OCI-LY7 (cell line): ENCODE measurements around the gene FRAT2. TPM values are rescaled to one million over a fixed set of nuclear protein-coding genes. Genes with fewer than 3 reads are reported as not detected.
"Not testable (repeated sequence)": the region's sequence is repeated elsewhere in the genome, so short reads cannot be mapped to it uniquely, and the experiment has no call there.

ENCODE experiments used
- BruUV-seq: library from RNA; stranded (reverse); fragments of 400-500 nt; replicated peaks from 2 replicates; lab custom pipeline; 2021; lab: Mats Ljungman, UMichigan
- CTCF ChIA-PET: fragments of 300-600 bp; sonication (Branson Sonifier 250); formaldehyde crosslinking; loops from one replicate; lab custom pipeline; 2022; ENCODE audit warnings: antibody characterized with exemption; ENCODE audit not compliant: unreplicated experiment; lab: Charles Lee
- POLR2A ChIA-PET: fragments of 300-600 bp; sonication (Branson Sonifier 250); formaldehyde crosslinking; loops from one replicate; lab custom pipeline; 2022; ENCODE audit warnings: antibody characterized with exemption; lab: Charles Lee
- DNase-seq: peaks from one replicate; pipeline ENCODE4 v3.0.0-alpha.2; 2015; ENCODE audit warnings: low spot score
- H2AFZ ChIP-seq: fragments of 200-600 bp; sonication (generic), shearing (Covaris generic); 2 replicates; pipeline ENCODE4 v1.6.1; 2014; ENCODE audit warnings: mild to moderate bottlenecking, antibody characterized with exemption, low read length, moderate library complexity
- H3K27ac ChIP-seq: fragments of 200-600 bp; sonication (generic); 2 replicates; pipeline ENCODE4 v1.5.1; 2014; ENCODE audit warnings: mixed run types, low read depth, mild to moderate bottlenecking, moderate library complexity, low read length, inconsistent platforms; ENCODE audit not compliant: poor library complexity, severe bottlenecking
- H3K36me3 ChIP-seq: fragments of 200-600 bp; sonication (generic); 2 replicates; pipeline ENCODE4 v1.6.1; 2014; ENCODE audit warnings: mild to moderate bottlenecking, antibody characterized with exemption, low read length, moderate library complexity, mixed read lengths; ENCODE audit not compliant: insufficient read depth
- H3K4me1 ChIP-seq: fragments of 200-600 bp; sonication (generic); 2 replicates; pipeline ENCODE4 v1.5.1; 2014; ENCODE audit warnings: mild to moderate bottlenecking, low read length; ENCODE audit not compliant: insufficient read depth, poor library complexity, severe bottlenecking
- H3K4me2 ChIP-seq: fragments of 200-600 bp; sonication (generic); 2 replicates; pipeline ENCODE4 v1.6.1; 2014; ENCODE audit warnings: mild to moderate bottlenecking, low read length
- H3K4me3 ChIP-seq: fragments of 200-600 bp; sonication (generic); 2 replicates; pipeline ENCODE4 v1.5.1; 2014; ENCODE audit warnings: mild to moderate bottlenecking, low read depth, low read length; ENCODE audit not compliant: poor library complexity, severe bottlenecking
- H3K79me2 ChIP-seq: fragments of 200-600 bp; sonication (generic); 2 replicates; pipeline ENCODE4 v1.6.1; 2016; ENCODE audit warnings: low read depth, mild to moderate bottlenecking, low read length, moderate library complexity, mixed read lengths; ENCODE audit not compliant: insufficient read depth
- H3K9me2 ChIP-seq: fragments of 200-600 bp; sonication (generic); 2 replicates; pipeline ENCODE4 v1.6.1; 2016; ENCODE audit warnings: mild to moderate bottlenecking, low read length, mixed read lengths; ENCODE audit not compliant: insufficient read depth
- H3K9me3 ChIP-seq: fragments of 200-600 bp; sonication (generic); 2 replicates; pipeline ENCODE4 v1.6.1; 2014; ENCODE audit warnings: mild to moderate bottlenecking, mixed run types, low read length, mixed read lengths
- H4K20me1 ChIP-seq: fragments of 200-600 bp; sonication (generic); 2 replicates; pipeline ENCODE4 v1.6.1; 2014; ENCODE audit warnings: mild to moderate bottlenecking, antibody characterized with exemption, low read length, moderate library complexity, mixed read lengths; ENCODE audit not compliant: insufficient read depth
- EZH2phosphoT487 ChIP-seq: fragments of 200-600 bp; sonication (generic); IDR thresholded peaks from 2 replicates; pipeline ENCODE4 v1.6.1; 2018; ENCODE audit warnings: low read depth, borderline replicate concordance, mild to moderate bottlenecking, mixed run types, antibody characterized with exemption, low read length, moderate library complexity, mixed read lengths
- intact Hi-C: fragments of 100-400 bp; cut with micrococcal nuclease; formaldehyde crosslinking; loops from one replicate; pipeline ENCODE4 v1.10.0; 2022; ENCODE audit not compliant: unreplicated experiment
- total RNA-seq, 2 experiments: library from RNA; depleted of rRNA in 1 of 2; stranded (reverse); fragments of >200 nt in 1 of 2; shearing (Covaris generic) in 1 of 2; gene quantifications; 2 replicates each; pipeline ENCODE4 v1.2.3, GENCODE V29; 2014 to 2022
- TF ChIP-seq, protein P1 (sequence below): fragments of 200-600 bp; sonication (generic); conservative IDR thresholded peaks from 2 replicates; pipeline ENCODE4 v1.5.1; 2014; ENCODE audit warnings: mild to moderate bottlenecking, antibody characterized with exemption, low read length, moderate library complexity, mixed read lengths

Gene FRAT2
- total RNA-seq, 2 experiments from 2014 or later = 9.3 to 18.4 TPM

DNA sequence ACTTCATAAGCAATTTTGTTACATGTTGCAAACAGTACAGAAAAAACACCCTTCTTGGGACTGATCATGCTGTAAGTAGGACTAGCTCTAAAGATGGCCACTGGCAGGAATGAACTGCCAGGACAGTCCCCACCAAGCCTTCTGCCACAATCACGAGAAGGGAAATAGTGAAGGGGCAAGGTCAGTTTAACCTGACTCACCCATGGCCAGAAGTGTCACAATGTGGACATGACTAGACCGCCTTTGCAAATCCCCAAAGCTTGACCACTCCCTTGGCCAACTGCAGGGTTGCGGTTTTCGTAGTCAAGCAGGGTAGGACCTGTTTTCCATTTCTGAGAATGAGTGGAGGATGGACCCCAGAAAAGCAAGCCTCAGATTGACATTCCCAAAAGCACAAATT, 19.4 kb upstream of the FRAT2 start:
- Histone ChIP-seq H3K9me2 (no peaks in the 10 kb centered on the region), H3K79me2 (no peaks in the 10 kb centered on the region), H3K36me3 (peaks cover 34% of the 10 kb centered on the region), H2AFZ (no peak overlapping the region), H3K4me1 (peaks cover 8% of the 10 kb centered on the region), H3K27ac (no peak overlapping the region), H3K9me3 (no peaks in the 10 kb centered on the region), H3K4me2 (no peak overlapping the region), H3K4me3 (no peak overlapping the region), H4K20me1 (no peaks in the 10 kb centered on the region)
- TF ChIP-seq, protein P1, sequence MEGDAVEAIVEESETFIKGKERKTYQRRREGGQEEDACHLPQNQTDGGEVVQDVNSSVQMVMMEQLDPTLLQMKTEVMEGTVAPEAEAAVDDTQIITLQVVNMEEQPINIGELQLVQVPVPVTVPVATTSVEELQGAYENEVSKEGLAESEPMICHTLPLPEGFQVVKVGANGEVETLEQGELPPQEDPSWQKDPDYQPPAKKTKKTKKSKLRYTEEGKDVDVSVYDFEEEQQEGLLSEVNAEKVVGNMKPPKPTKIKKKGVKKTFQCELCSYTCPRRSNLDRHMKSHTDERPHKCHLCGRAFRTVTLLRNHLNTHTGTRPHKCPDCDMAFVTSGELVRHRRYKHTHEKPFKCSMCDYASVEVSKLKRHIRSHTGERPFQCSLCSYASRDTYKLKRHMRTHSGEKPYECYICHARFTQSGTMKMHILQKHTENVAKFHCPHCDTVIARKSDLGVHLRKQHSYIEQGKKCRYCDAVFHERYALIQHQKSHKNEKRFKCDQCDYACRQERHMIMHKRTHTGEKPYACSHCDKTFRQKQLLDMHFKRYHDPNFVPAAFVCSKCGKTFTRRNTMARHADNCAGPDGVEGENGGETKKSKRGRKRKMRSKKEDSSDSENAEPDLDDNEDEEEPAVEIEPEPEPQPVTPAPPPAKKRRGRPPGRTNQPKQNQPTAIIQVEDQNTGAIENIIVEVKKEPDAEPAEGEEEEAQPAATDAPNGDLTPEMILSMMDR = no peak
- TF ChIP-seq EZH2phosphoT487 = no peak
- POLR2A ChIA-PET = interaction anchor here (0.6 to 0.7 kb wide), 2 partner anchors 197 to 484 kb away, joined by 4 to 6 read pairs; no protein-coding TSS in a partner anchor
- no TSS peak for BruUV-seq
- intact Hi-C loops = no loop called here
- no peak for DNase-seq
- CTCF ChIA-PET = no interaction called here

DNA sequence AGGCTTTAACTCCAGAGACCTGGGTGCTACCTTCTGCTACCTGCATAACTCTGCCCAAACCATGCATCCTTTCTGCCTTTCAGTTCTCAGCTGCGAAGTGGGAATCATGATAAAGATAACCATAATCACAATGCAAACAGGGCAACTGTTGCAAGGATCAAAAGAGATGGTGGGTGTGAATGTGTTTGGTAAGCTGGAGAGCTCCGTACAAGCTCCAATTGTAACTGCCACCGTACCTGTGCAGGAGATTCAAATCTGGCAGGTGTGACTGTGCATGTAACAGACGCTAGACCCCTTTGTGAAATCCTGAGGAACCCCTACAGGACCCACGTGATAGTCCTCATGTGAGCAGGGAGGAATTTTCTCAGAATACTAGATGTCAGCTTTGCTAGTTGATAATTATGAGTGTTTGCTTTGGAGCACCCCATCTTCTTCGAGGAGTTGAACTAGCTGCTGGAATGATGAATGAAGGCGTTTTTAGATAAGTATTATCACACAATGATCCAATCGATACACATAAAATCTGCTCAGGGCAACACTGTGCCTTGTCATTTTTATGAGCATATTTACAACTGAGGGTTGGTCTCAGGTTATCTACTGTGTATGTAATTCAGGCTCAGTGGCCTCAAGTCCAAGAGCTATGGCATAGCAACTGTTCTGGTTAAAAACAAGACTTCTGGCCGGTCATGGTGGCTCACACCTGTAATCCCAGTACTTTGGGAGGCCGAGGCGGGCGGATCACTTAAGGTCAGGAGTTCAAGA, 15.4 kb upstream of the FRAT2 start:
- no TSS peak for BruUV-seq
- ChIA-PET CTCF (interaction anchor here (0.7 kb wide), 1 partner anchor 16 kb away, joined by 3 read pairs; no protein-coding TSS in a partner anchor), POLR2A (interaction anchor here (0.8 kb wide), 1 partner anchor 19 kb away, joined by 3 read pairs; no protein-coding TSS in a partner anchor)
- Histone ChIP-seq H3K9me2 (no peaks in the 10 kb centered on the region), H3K27ac (no peak overlapping the region), H3K4me1 (no peaks in the 10 kb centered on the region), H4K20me1 (no peaks in the 10 kb centered on the region), H3K4me2 (no peak overlapping the region), H3K36me3 (0 out of 2 replicates have a peak, but pooled peaks cover 6% of the 10 kb centered on the region), H3K9me3 (no peaks in the 10 kb centered on the region), H3K79me2 (no peaks in the 10 kb centered on the region), H2AFZ (no peak overlapping the region), H3K4me3 (no peak overlapping the region)
- no peak for DNase-seq
- intact Hi-C loops = no loop called here
- no peak for TF ChIP-seq EZH2phosphoT487
- TF ChIP-seq, protein P1 = no peak

DNA sequence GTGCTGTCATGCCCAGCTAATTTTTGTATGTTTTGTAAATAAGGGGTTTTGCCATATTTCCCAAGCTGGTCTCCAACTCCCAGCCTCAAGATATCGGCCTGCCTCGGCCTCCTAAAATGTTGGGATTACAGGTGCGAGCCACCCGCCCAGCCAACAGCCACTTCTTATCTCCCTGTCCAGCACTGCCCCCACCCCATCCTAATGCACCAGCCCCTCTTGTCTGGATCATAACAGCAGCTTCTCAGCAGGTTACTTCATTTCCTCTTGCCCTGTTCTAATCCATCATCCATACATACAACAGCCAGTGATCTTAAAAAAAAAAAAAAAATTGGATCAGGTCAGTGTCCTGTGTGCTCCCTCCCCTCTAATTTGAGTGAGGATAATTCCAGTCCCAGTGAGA, 12.8 kb upstream of the FRAT2 start:
- 0 out of 2 replicates have a peak, but pooled peaks cover 6% of the 10 kb centered on the region for H3K36me3 ChIP-seq
- ChIA-PET POLR2A (interaction anchor here (1.0 kb wide), 1 partner anchor 10 kb away, joined by 3 read pairs; no protein-coding TSS in a partner anchor), CTCF (no interaction called here)
- no peaks in the 10 kb centered on the region for H3K9me2 ChIP-seq
- BruUV-seq = no TSS peak
- H4K20me1 ChIP-seq = no peaks in the 10 kb centered on the region
- TF ChIP-seq, protein P1 = no peak
- TF ChIP-seq EZH2phosphoT487 = no peak
- no peak overlapping the region for H3K4me2 ChIP-seq
- H2AFZ ChIP-seq = no peak overlapping the region
- H3K27ac ChIP-seq = no peak overlapping the region
- DNase-seq = no peak
- no peak overlapping the region for H3K4me3 ChIP-seq
- H3K79me2 ChIP-seq = no peaks in the 10 kb centered on the region
- no peaks in the 10 kb centered on the region for H3K9me3 ChIP-seq
- H3K4me1 ChIP-seq = no peaks in the 10 kb centered on the region
- intact Hi-C loops = no loop called here

DNA sequence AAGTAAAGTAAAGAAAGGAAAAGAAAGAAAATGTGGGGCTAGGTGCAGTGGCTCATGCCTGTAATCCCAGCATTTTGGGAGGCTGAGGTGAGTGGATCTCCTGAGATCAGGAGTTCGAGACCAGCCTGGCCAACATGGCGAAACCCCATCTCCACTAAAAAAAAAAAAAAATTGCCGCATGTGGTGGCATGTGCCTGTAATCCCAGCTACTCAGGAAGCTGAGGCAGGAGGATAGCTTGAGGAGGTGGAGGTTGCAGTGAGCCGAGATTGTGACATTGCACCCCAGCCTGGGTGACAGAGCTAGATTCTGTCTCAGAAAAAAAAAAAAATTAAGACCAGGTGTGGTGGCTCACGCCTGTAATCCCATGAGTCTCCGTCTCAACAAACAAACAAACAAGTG, 9.1 kb upstream of the FRAT2 start:
- POLR2A ChIA-PET = interaction anchor here (0.7 kb wide), 1 partner anchor 8 kb away, joined by 4 read pairs; no protein-coding TSS in a partner anchor
- CTCF ChIA-PET, H2AFZ ChIP-seq: not testable (repeated sequence)

More for the DNA sequence above, 9.1 kb upstream of the FRAT2 start:
- H3K79me2 ChIP-seq, H3K4me3 ChIP-seq, DNase-seq, H3K4me1 ChIP-seq, intact Hi-C loops, H4K20me1 ChIP-seq, H3K36me3 ChIP-seq, BruUV-seq, H3K9me2 ChIP-seq, H3K9me3 ChIP-seq, H3K4me2 ChIP-seq, H3K27ac ChIP-seq: not testable (repeated sequence)
